SIG-M5 (cell line): ENCODE measurements around the gene UPF1.

ENCODE experiments used
- DNase-seq: peaks from one replicate; lab custom pipeline; 2025; lab: John Stamatoyannopoulos, UW

The UPF1 gene

DNA sequence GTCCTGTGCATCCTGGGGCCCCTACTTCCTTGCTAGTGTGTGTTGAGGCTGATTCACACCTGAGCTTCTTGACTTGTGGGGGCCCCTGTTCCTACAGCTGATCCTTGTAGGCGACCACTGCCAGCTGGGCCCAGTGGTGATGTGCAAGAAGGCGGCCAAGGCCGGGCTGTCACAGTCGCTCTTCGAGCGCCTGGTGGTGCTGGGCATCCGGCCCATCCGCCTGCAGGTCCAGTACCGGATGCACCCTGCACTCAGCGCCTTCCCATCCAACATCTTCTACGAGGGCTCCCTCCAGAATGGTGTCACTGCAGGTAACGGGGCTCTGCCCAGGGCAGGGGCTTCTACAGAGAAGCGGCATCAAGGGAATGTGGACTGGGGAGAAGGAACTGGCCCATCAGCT lies 25.5 kb downstream of the UPF1 start:
- no peak for DNase-seq

DNA sequence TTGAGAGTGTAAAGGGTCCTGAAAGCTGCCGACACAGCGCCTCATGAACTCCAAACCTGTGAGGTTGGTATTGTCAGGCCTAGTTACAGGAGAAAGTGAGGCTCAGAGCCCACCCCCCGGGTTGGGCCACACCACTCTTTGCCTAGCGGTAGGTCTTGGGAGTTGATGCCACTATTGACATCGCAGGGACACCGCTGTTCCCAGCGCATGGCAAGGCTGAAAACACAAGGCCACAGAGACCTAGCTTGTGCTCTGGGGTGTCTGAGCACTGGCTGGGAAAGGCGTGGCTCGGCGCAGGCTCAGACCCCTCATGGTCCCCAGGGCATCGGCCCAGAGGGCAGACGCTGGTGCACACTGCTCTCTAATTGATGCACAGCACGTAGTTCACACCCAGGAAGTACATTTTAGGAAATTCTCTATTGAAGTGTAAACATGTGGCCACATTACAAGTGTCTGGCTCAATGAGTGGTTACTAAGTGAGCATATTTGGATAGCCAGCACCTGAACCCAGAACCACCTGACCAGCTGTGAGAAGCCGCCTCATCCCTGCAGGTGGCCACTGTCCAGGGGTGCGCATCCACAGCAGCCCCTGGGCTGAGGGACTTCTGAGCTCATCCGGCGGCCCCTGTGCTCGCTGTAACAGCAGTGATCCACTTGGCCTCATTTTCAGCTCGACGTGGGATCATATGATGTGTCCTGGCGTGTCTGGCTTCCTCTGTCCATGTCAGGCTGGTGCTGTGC lies 27.3 kb downstream of the UPF1 start:
- DNase-seq: no peak

DNA sequence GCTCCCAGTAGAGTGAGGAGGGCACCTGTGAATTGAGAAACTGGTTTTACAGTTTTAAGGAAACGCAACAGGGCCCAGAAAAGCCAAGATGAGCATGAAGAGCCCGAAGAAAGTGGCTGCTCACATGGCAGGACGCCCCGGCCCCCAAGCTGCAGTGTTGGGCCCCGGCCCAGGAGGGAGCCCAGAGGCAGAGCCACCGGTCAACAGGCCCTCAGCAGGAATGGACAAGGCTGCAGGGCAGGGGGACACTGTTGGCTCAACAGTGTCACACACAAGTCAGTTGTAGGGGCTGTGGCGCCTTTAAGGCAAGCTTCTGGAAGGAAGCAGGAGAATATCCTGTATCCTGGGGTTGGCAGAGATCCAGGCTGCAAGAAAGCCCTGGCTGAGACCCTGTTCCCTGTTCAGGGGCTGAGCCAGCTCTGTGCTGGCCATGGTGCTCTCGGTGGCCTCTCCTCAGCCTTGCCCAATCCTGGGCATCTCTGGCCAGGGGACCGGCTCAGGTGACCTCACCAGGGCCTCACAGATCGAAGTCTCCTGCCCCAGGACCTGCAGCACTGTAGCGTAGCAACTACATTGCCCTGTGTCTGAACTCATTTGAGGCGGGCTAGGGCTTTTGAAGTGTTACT lies 28.0 kb downstream of the UPF1 start:
- DNase-seq: no peak

DNA sequence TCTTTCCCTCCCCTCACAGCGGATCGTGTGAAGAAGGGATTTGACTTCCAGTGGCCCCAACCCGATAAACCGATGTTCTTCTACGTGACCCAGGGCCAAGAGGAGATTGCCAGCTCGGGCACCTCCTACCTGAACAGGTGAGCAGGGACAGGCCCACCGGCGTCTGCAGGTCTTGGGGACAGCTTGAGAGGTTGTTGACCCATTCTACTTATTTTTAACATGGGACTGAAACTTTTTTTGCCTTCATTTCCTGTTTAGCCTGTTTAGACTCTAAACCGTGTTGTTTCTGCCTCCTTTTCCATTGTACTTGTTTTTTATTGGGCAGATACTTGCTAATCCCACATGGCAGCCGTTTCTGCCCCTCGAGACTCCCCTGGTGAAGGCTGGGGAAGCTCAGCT lies 28.5 kb downstream of the UPF1 start:
- no peak for DNase-seq

DNA sequence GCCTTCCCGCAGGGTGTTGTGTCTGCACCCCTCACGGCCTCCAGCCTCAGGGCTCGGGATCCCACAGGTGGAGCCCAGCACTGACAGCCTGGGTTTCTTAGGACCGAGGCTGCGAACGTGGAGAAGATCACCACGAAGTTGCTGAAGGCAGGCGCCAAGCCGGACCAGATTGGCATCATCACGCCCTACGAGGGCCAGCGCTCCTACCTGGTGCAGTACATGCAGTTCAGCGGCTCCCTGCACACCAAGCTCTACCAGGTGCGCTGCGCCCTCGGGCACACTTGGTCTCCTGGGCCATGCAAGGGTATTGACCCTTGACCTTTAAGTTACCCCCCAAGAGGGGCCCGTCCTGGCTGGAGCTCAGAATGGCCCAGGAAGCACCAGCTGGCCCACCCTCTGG lies 29.0 kb downstream of the UPF1 start:
- no peak for DNase-seq

DNA sequence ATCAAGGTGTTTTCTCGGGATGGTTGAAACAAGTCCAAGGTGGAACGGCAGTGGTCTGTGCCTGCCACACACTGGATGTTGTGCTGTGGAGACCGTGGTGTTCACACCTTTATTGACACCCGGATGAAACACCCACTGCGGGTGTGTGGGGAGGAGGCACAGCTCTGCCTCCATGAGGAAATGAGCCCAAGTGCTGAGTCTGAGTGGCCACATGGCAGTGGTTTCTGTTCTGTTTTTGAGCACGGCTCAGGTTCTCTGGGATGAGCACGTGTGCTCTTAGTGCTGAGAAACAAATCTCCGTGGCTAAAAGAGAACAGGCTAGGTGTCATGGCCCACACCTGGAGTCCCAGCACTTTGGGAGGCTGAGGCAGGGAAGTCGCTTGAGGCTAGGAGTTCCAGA lies 29.5 kb downstream of the UPF1 start:
- DNase-seq: no peak

DNA sequence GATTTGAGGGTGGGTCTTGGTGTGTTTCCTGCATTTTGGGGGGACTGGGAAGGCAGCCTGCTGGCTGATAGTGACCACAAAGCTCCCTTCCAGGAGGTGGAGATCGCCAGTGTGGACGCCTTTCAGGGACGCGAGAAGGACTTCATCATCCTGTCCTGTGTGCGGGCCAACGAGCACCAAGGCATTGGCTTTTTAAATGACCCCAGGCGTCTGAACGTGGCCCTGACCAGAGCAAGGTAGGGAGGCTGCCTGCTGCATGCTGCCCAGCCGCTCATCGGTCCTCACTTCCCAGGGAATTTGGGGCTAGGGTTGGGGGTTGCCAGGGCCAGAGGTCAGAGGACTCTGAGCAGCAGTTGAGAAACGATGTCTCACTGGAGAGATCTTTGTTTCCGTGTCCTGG lies 30.2 kb downstream of the UPF1 start:
- DNase-seq: no peak

DNA sequence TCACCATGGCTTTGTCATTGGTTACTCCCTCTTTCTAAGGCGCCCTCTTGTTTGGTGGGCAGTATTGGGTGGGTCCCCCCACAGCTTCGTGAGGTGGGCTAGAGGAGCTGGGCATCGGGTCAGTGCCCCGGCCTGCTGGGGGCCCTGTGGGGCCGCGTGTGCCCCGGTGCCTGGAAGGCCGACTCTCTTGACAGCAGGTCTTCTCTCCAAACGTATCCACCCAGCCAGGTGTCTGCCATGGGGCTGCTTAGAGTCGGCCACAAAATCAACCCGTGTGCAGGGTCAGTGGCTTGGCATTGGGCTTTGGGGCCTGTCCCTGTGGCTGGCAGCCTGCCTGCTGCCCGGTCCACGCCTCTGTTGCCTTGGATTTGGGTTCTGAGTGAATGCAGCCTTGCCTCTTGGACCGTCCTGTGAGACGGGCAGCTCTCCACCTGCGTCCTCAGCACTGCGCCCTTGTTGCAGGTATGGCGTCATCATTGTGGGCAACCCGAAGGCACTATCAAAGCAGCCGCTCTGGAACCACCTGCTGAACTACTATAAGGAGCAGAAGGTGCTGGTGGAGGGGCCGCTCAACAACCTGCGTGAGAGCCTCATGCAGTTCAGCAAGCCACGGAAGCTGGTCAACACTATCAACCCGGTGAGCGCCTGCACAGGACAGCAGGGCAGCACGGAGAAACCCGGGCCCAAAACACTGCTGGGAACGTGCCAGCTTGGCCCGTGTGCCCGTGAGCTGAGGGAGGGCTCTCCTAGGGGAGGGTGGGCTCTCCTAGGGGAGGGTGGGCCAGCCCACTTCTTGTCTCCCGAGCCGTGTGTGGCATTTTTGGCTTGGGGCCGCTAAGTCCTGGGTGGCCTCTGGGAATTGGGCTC lies 31.4 kb downstream of the UPF1 start:
- DNase-seq: no peak

DNA sequence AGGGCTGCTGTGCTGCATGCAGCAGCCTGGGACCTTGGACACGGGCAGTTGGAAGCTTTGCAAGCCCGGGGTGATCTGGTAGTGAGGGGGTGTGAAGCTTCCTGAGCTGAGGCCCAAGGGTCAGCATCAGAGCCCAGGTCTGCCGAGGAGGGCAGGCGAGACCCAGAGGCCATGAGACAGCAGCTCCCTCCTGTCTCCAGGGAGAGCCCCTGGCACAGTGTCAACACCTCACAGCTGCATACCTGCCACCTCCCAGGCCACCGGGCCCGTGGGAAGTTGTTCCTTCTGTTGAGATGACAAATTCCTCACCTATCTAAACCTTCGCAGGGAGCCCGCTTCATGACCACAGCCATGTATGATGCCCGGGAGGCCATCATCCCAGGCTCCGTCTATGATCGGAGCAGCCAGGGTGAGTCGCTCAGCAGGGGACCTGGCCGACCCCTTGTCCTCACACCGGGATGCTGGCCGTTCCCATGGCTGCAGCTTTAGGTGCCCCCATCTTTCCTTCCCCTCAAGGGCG lies 32.1 kb downstream of the UPF1 start:
- DNase-seq: no peak

DNA sequence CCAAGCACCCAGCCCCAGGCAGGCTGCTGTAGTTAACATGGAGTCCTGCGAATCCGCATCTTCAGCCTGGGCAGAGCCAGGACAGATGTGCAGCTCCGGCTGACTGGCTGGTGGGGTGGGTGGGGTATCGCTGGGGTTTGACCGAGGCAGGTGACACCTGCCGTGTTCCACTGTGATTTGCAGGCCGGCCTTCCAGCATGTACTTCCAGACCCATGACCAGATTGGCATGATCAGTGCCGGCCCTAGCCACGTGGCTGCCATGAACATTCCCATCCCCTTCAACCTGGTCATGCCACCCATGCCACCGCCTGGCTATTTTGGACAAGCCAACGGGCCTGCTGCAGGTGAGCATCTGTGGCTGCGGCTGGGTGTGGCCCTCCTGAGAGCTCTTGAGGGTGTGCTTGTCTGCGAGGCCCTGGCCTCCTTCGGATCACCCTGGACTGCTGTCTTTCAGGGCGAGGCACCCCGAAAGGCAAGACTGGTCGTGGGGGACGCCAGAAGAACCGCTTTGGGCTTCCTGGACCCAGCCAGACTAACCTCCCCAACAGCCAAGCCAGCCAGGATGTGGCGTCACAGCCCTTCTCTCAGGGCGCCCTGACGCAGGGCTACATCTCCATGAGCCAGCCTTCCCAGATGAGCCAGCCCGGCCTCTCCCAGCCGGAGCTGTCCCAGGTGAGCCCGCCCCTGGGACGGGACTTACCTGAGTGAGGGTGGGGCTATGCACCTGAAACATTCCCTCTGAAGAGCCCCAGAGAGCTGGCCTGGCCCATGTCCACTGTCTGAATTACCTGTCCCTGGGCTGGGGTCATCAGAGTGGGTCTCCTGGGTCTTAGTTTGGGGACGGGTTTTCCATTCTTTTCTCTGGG lies 33.6 kb downstream of the UPF1 start:
- DNase-seq: no peak

DNA sequence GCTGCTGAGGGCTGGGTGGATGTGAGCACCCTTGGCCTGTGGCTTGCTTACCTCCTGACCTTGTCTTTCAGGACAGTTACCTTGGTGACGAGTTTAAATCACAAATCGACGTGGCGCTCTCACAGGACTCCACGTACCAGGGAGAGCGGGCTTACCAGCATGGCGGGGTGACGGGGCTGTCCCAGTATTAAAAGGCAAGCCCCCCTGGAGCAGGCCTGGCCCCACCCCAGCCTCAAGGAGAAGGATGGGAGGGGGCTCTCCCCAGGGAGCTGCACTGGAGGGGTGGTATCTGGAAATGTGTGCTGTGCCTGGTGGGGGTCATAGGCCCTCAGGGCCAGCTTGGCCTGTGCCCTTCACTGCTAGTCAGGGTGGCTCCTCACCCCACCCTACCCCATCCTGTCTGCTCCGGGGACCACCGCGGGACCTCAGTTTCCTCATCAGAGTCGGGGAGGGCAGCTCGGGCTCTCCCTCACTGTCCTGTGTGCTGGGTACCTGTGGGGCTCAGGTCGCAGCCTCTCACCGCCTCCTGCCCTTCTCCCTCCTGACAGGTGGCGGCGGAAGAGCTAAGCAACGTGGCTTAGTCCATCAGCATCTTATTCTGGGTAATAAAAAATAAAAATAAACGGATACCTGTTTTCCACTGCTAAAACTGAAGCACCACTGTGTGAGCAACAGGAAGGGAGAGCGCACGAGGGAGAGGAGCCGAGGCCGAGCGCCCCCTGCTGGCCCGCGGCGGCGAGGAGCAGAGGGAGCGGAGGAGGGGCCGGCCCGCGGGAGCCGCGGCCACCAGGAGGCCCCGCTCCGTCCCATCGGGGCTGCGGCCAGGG lies 34.4 kb downstream of the UPF1 start:
- DNase-seq: no peak

DNA sequence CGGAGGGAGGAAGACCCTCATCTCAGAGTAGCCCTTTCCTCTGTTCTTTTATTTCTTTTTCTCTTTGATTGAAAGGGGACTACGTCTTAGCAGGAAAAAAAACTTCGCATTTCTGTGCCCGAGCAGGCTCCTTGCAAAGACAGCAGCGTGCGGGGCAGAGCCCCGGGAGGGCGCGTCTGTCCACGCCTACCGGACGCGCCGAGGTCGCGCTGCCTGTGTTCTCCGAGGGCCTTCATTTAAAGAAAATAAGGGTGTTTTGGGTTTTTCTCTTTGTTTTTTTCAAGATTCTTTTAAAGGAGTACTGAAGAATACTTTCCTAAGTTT lies 35.0 kb downstream of the UPF1 start:
- DNase-seq: no peak

DNA sequence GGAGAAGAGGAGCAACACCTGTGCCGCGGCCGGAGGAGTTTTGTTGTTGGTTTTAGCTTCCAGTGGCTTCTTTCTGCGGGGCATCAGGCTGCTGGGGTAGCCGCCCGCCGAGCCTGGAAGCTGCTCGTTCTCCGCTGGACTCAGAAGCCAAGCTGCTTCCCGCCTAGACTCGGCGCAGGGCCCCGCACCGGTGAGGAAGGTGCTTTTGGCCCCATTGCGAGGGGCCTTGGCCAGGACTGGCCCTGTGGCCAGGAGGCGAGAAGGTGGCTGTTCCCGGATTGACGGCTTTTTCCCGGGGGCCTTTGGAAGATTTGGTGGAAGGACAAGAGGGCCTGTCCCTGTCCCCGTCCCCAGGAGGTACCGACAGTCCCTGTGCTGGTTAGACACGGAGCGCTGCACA lies 35.4 kb downstream of the UPF1 start:
- no peak for DNase-seq

DNA sequence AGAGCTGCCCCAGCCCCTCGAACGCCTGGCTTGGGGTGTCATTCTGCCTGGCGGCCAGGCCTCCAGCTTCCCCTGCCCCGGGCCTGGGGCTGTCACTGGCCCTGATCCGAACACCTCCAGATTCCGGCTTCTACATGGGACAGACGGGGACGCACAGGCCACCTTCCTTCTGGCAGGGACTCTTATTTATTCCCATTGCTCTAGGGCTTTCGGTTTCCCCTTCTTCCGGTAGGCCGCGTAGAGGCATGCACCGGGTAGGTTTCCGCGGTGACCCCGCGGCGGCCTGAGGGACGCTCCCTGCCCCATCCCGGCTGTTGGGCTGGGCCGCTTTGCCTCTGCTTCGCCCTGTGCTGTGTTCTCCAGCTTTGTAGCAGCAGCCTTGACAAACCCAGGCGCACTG lies 36.0 kb downstream of the UPF1 start:
- no peak for DNase-seq

DNA sequence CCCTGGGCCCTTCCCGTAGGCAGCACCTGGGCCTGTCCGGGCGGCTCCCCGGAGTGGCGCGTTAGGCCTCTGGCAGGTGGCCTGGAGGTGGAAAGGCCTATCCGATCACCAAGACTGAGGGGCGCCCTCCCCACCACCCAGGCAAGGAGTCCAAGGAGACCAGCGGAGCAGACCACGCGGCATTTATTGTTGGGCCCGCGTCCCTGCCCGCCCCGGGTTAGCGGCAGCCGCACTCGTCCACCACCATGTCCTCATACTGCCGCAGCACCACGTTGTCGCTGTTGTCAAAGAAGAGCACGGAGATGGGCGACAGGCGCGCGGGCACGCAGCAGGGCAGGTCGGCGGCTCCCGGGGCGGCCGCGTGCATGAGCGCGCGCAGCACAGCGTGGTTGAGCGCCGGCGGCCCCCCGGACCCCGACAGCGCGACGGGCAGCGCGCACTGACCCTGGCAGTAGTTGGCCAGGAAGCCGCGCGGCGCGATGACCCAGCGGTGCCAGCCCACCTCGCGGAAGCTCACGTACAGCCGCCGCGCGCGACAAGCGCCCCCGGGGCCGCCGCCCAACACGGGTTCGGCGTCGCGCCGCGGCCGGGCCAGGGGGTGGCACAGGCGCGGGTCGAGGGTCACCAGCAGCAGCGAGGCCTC lies 36.7 kb downstream of the UPF1 start:
- DNase-seq: no peak

DNA sequence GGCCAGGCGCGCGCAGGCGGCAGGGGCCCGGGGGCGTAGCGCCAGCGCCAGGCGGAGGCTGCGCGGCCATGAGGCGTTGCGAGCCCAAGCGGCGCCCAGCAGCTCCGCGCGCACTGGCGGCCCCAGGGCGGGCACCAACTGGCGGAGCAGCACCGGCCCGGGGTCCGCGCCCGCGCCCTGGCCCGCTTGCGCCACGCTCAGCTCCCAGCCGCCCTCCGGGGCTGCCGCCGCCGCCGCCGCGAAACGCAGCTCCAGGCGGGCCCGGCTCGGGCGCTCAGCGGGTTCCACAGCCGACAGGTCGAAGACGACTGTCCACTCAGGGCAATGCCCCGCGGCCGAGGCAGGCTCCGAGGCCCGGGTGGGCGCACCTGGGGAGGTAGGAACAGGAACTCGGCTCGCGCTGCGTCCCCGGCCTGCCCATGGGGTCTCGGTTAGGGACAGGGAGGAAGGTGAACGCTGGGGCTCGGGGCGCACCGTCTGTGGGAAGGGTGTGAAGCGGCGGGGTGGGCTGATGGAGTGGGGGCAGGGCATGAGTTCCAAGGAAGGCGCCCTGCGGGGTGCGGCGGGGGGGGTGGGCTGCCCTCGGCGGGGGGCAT lies 37.4 kb downstream of the UPF1 start:
- no peak for DNase-seq

DNA sequence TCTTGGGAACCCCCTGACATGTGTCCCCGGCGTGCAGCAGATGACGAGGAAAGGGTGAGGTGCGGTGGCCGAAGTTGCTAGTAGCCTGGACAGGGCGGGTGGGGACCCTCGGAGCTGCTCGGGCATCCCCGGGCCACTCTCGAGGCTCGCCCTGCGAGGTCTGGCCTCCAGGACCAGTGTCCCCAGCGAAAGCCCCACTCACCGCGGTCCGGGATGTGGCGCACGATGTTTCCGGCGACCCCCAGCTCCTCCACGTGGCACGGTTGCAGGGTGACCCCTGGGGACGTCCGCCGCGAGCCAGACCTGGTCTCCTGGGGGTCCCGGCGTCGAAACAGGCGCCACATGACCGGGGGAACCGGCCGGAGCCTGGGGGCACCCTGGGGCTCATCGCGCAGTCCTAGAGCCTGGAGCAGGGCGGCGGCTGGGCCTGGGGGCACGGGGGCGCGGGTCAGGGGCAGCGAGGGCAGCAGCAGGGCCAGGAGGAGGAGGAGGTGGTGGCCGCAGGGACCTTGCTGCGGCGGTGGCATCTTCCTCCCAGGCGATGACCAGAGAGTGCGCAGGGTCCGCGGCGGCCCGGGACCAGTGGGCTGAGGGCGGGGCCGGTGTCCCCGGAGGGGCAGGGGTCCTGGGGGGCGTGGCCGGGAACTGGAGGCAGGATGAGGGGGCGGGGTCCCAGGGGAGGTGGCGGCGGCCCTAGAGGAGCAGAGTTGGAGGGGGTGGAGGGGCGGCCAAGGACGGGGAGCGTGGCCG lies 38.2 kb downstream of the UPF1 start:
- no peak for DNase-seq

DNA sequence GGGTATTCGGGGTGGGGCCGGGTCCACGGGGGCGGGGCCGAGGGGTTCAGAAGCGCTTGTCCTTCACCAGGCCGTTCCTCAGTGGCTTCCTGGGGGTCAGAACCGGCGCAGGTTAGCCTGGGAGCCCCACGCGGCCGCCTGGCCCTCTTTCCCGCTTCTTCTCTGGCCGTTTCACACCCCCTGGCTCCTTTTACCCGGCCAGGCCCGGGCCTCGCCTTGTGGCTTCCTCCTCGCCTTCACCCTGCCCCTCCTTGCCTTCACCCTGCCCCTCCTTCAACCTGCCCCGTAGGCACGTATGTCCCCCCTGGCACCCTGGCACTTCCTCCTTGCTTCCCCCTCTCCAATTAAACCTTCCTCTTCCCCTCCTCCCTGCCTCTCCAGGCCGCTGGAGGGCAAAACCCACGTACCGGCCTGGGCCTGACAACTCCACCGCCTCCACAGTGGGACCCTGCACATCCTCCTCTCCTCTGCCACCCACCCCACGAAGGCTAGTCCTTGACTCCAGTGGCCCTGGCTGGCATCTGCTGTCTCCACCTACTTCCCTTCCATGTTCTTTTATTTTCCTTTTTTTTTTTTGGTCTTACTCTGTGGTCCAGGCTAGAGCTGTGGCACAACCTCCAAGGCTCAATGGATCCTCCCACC lies 38.9 kb downstream of the UPF1 start:
- no peak for DNase-seq

DNA sequence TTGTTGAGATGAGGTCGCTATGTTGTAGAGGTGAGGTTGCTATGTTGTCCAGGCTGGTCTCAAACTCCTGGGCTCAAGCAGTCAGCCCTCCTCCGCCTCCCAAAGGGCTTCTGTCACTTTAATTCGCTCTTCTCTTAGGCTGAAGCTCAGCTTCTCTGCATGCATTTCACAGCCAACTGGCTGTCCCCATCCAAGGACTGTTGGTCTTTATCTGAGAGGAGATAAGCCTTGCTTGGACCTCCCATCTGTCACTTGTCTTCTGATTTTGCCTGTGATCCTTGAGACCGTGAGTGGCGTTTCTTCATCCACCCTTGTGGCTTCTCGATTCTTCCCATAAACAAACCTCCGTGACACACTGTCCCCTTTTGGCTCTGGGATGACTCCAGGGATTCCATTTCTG lies 39.8 kb downstream of the UPF1 start:
- no peak for DNase-seq
